Progenitor cell of endocrine pancreas (in vitro differentiated cells): Measurements from ENCODE around the gene DYNC1H1. TPM values are rescaled to one million over a fixed set of nuclear protein-coding genes. Genes with fewer than 3 reads are reported as not detected.

ENCODE experiments used
- DNase-seq: peaks from one replicate; pipeline ENCODE4 v3.0.0; 2021; ENCODE audit warnings: low spot score; ENCODE audit not compliant: unreplicated experiment
- H3K27ac Mint-ChIP-seq: 2 replicates; pipeline ENCODE4 v1.8.0; 2021; ENCODE audit warnings: mild to moderate bottlenecking, moderate library complexity, mixed read lengths
- H3K27me3 Mint-ChIP-seq: 2 replicates; pipeline ENCODE4 v1.8.0; 2021; ENCODE audit warnings: mixed read lengths
- H3K36me3 Mint-ChIP-seq: 2 replicates; pipeline ENCODE4 v1.8.0; 2022; ENCODE audit warnings: mixed read lengths; ENCODE audit not compliant: insufficient read depth
- H3K4me1 Mint-ChIP-seq: 2 replicates; pipeline ENCODE4 v1.8.0; 2021; ENCODE audit warnings: low read depth, mixed read lengths
- H3K4me3 Mint-ChIP-seq: 2 replicates; pipeline ENCODE4 v1.8.0; 2021; ENCODE audit warnings: low read depth, mild to moderate bottlenecking, moderate library complexity, mixed read lengths
- H3K9me3 Mint-ChIP-seq: 2 replicates; pipeline ENCODE4 v1.8.0; 2021; ENCODE audit warnings: low read depth, mixed read lengths
- total RNA-seq: library from RNA; stranded (reverse); gene quantifications from 2 replicates; pipeline ENCODE4 v1.2.1, GENCODE V29; 2021
- TF ChIP-seq, protein P1 (sequence below): fragments of 200-600 bp; sonication (generic); IDR thresholded peaks from one replicate; pipeline ENCODE4 v1.5.0; 2021; ENCODE audit warnings: antibody characterized with exemption, mild to moderate bottlenecking; ENCODE audit not compliant: unreplicated experiment

The DYNC1H1 gene
- total RNA-seq, 1 donor from 2014 or later = 501 TPM

DNA sequence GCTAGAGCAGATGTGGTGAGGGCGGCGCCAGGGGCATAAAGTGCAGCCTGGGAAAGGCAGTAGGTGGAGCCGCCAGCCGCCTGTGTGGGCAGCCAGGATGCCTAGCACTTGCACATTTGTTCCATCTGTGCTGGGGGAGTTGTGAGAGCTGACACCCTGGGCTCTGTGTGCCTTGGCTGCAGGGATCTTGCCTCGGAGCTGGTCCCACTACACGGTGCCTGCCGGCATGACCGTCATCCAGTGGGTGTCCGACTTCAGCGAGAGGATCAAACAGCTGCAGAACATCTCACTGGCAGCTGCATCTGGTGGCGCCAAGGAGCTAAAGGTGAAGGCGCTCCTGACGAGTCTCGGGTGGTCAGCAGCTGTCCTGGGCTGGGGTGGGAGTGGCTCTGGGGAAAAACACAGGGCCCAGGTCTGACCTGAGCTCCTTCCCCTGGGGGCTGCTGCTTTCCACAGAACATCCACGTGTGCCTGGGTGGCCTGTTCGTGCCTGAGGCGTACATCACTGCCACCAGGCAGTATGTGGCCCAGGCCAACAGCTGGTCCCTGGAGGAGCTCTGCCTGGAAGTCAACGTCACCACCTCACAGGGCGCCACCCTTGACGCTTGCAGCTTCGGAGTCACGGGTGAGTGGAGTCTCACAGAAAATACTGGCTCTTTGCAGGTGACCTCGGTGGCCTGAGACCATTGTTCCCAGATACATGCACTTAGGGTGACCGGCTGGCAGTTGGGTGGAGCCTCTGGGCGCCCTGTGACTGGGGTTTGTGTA is 85.1 kb downstream of the DYNC1H1 start:
- peaks cover 1% of the 10 kb centered on the region for H3K4me1 Mint-ChIP-seq
- no peaks in the 10 kb centered on the region for H3K27me3 Mint-ChIP-seq
- no peak overlapping the region for H3K4me3 Mint-ChIP-seq
- no peaks in the 10 kb centered on the region for H3K9me3 Mint-ChIP-seq
- no peak overlapping the region for H3K27ac Mint-ChIP-seq
- TF ChIP-seq, protein P1, sequence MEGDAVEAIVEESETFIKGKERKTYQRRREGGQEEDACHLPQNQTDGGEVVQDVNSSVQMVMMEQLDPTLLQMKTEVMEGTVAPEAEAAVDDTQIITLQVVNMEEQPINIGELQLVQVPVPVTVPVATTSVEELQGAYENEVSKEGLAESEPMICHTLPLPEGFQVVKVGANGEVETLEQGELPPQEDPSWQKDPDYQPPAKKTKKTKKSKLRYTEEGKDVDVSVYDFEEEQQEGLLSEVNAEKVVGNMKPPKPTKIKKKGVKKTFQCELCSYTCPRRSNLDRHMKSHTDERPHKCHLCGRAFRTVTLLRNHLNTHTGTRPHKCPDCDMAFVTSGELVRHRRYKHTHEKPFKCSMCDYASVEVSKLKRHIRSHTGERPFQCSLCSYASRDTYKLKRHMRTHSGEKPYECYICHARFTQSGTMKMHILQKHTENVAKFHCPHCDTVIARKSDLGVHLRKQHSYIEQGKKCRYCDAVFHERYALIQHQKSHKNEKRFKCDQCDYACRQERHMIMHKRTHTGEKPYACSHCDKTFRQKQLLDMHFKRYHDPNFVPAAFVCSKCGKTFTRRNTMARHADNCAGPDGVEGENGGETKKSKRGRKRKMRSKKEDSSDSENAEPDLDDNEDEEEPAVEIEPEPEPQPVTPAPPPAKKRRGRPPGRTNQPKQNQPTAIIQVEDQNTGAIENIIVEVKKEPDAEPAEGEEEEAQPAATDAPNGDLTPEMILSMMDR = no peak
- H3K36me3 Mint-ChIP-seq = peaks cover 37% of the 10 kb centered on the region
- DNase-seq = no peak

DNA sequence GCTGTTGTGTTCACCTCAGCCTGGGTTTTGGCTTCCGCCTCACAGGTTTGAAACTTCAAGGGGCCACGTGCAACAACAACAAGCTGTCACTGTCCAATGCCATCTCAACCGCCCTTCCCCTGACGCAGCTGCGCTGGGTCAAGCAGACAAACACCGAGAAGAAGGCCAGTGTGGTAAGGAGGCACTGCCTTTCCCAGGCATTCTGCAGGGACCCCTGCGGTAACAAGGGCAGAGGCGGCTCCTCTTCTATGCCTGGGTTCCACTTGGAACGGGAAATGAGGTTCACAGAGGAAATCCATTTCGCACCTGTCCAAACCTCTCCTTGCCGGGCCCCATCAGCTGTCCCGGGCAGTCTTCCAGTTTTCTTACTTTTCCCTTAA is 85.6 kb downstream of the DYNC1H1 start:
- TF ChIP-seq, protein P1 = no peak
- H3K9me3 Mint-ChIP-seq = no peaks in the 10 kb centered on the region
- H3K27me3 Mint-ChIP-seq = no peaks in the 10 kb centered on the region
- H3K4me1 Mint-ChIP-seq = peaks cover 1% of the 10 kb centered on the region
- DNase-seq = no peak
- H3K4me3 Mint-ChIP-seq = no peak overlapping the region
- no peak overlapping the region for H3K27ac Mint-ChIP-seq
- peaks cover 36% of the 10 kb centered on the region for H3K36me3 Mint-ChIP-seq

DNA sequence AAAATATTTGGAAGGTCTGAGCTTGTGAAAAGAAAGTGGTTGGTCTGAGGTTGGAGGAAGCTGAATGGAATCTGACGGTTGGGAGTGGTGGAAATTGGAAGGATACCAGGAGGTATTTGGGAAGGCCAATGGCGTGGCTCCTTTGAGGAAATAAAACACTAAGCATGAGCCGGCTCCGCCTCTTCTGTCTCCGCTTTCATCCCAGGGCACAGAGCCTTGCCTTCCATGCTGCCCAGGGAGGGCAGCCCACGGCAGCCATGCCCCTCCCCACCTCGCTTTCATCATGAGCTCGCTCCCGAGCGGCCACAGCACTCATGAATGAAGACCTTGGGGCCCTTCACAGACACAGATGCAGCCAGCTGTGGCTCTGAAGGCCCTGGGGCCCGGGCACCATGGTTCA is 86.3 kb downstream of the DYNC1H1 start:
- no peak overlapping the region for H3K4me3 Mint-ChIP-seq
- H3K27ac Mint-ChIP-seq = no peak overlapping the region
- H3K4me1 Mint-ChIP-seq = peaks cover 5% of the 10 kb centered on the region
- DNase-seq = no peak
- H3K27me3 Mint-ChIP-seq = no peaks in the 10 kb centered on the region
- TF ChIP-seq, protein P1 = no peak
- H3K36me3 Mint-ChIP-seq = peaks cover 40% of the 10 kb centered on the region
- no peaks in the 10 kb centered on the region for H3K9me3 Mint-ChIP-seq

GRCh38 chr14:102052522-102052921 is 88.1 kb downstream of the DYNC1H1 start:
- Mint-ChIP-seq H3K27me3 (no peaks in the 10 kb centered on the region), H3K9me3 (no peaks in the 10 kb centered on the region), H3K4me1 (peaks cover 11% of the 10 kb centered on the region), H3K36me3 (peaks cover 39% of the 10 kb centered on the region), H3K27ac (no peak overlapping the region), H3K4me3 (no peak overlapping the region)
- DNase-seq = no peak
- TF ChIP-seq, protein P1 = no peak

DNA sequence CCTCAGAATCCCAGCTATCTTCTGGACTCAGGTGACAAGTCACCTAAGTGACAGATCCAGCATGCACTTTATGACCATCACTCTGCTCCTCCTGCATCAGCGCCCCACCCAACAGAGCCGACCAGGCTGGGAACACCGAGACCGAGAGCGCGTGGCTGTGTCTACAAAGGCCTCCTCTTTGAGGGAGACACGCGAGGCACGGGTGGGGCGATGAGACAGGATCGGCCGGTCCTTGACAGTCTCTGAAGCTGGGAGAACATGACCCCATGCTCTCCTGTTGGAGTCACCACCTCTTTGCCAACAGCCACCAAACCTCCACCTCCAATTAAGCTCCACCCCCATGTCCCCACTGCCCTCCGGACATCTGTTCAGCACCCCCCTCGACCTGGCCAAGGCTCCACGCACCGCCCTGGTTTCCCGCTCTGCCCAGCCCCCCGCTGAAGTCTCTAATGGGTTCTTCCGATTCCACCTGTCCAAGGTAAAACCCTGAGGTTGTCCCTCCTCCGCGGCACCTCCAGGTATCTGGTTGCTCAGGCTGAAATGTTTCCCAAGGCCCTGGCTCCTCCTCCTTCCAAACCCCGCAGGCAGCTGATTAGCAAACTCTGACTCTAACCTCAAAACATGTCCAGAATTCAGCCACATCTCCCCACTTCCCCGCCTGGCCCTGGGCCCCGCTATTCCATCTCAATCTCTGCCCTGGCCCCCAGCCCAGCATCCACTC is 91.0 kb downstream of the DYNC1H1 start:
- peak overlapping the region; percentile 93 for H3K27ac Mint-ChIP-seq
- H3K9me3 Mint-ChIP-seq = no peaks in the 10 kb centered on the region
- H3K27me3 Mint-ChIP-seq = no peaks in the 10 kb centered on the region
- peaks cover 15% of the 10 kb centered on the region for H3K4me1 Mint-ChIP-seq
- DNase-seq = no peak
- H3K4me3 Mint-ChIP-seq = no peak overlapping the region
- TF ChIP-seq, protein P1 = no peak
- H3K36me3 Mint-ChIP-seq = peaks cover 25% of the 10 kb centered on the region
